Adrenal gland (tissue), 12 donors: ENCODE data around the gene SFT2D3. TPM values are rescaled to one million over a fixed set of nuclear protein-coding genes. Genes with fewer than 3 reads are reported as not detected.

Source experiments
- DNase-seq, 7 donors: peaks; one replicate each; pipeline ENCODE4 v3.0.0-alpha.2; 2019 to 2020
- H3K27ac ChIP-seq, 5 donors: fragments of 200-600 bp; sonication (generic) in 4 of 5; 1 replicate in 3 of 5; 2 replicates in 2 of 5; pipeline versions ENCODE4 v1.5.1 to v1.8.0; 2016 to 2020; ENCODE audit warnings: mild to moderate bottlenecking in 1 of 5
- H3K27me3 ChIP-seq: fragments of 200-600 bp; 2 replicates; pipeline ENCODE4 v1.8.0; 2021
- H3K36me3 ChIP-seq, 2 donors: fragments of 200-600 bp; replicated peaks in 1 of 2; 1 replicate in 1 of 2; 2 replicates in 1 of 2; pipeline versions ENCODE4 v1.5.1 to v1.8.0; 2018 to 2022
- H3K4me1 ChIP-seq, 2 donors: fragments of 200-600 bp; replicated peaks in 1 of 2; 1 replicate in 1 of 2; 2 replicates in 1 of 2; pipeline versions ENCODE4 v1.5.1 to v1.8.0; 2018 to 2021
- H3K4me3 ChIP-seq, 4 donors: fragments of 200-600 bp; sonication (generic) in 3 of 4; one replicate each; pipeline ENCODE4 v1.5.1; 2016 to 2018
- H3K9me3 ChIP-seq, 3 donors: fragments of 200-600 bp; sonication (generic) in 1 of 3; replicated peaks in 1 of 3; 1 replicate in 2 of 3; 2 replicates in 1 of 3; pipeline versions ENCODE4 v1.5.1 to v1.8.0; 2016 to 2021
- POLR2A ChIP-seq, 2 donors: fragments of 450-650 bp; IDR thresholded peaks; one replicate each; pipeline ENCODE4 v1.6.1; 2017; ENCODE audit warnings: antibody characterized with exemption in 2 of 2, mild to moderate bottlenecking in 2 of 2, moderate library complexity in 1 of 2
- WGBS, 4 donors: extraction: QIAGEN DNeasy Blood & Tissue Kit in 2 of 4; methylation state at CpG; one replicate each; pipeline versions ENCODE4 v1.1.5 to v1.1.7; 2013 to 2017; 5-methylcytosine and 5-hydroxymethylcytosine counted together
- intact Hi-C, 2 donors: fragments of 100-400 bp; cut with DNase I; formaldehyde crosslinking; loops; one replicate each; pipeline versions ENCODE4 v1.14.1 to v1.15.0; 2022 to 2023
- polyA plus RNA-seq, 3 donors: library from polyadenylated mRNA; stranded (reverse); fragments of 200-250 nt in 2 of 3; fragments of 350-450 nt in 1 of 3; fragmentation: Illumina TruSeq in 1 of 3; extraction: RNeasy Lipid Tissue Mini Kit (QIAGEN cat#74804) in 1 of 3; gene quantifications; one replicate each; pipeline ENCODE4 v1.2.3, GENCODE V29; 2013 to 2014
- total RNA-seq, 9 donors: library from RNA; depleted of rRNA in 4 of 9; stranded (reverse); fragments of >200 nt in 4 of 9; fragments of 120-200 nt in 1 of 9; fragmentation: NEBNext Ultra II Directional in 1 of 9; extraction: Animal tissue kit (Norgen Biotek cat#: 25700) in 1 of 9; gene quantifications; one replicate each; pipeline versions ENCODE4 v1.1.0 to v1.2.4, GENCODE V29; 2013 to 2023
- TF ChIP-seq, protein P1 (sequence below), 6 experiments: fragments of 450-650 bp in 4 of 6; fragments of 200-600 bp in 2 of 6; sonication (generic) in 1 of 6; IDR thresholded peaks; 1 replicate in 5 of 6; 2 replicates in 1 of 6; pipeline versions ENCODE4 v1.5.1 to v1.8.0; 2016 to 2021; ENCODE audit warnings: antibody characterized with exemption in 6 of 6, mild to moderate bottlenecking in 2 of 6, moderate library complexity in 1 of 6
- donor health status: healthy with polysubstance abuse.
- donor health status: Bipolar disorder and iron deficiency.
- donor health status: DM: yes; HTN: yes; CAD: no.
- donor health status: DM: no; HTN: no; CAD: no.
- donor health status: DM: no; HTN: no; CAD: no.
- donor health status: DM: yes; HTN: yes; CAD: no.

Gene SFT2D3
- total and polyA plus RNA-seq, 12 donors, result 4.3 to 12.2 (median 6.4) TPM

DNA sequence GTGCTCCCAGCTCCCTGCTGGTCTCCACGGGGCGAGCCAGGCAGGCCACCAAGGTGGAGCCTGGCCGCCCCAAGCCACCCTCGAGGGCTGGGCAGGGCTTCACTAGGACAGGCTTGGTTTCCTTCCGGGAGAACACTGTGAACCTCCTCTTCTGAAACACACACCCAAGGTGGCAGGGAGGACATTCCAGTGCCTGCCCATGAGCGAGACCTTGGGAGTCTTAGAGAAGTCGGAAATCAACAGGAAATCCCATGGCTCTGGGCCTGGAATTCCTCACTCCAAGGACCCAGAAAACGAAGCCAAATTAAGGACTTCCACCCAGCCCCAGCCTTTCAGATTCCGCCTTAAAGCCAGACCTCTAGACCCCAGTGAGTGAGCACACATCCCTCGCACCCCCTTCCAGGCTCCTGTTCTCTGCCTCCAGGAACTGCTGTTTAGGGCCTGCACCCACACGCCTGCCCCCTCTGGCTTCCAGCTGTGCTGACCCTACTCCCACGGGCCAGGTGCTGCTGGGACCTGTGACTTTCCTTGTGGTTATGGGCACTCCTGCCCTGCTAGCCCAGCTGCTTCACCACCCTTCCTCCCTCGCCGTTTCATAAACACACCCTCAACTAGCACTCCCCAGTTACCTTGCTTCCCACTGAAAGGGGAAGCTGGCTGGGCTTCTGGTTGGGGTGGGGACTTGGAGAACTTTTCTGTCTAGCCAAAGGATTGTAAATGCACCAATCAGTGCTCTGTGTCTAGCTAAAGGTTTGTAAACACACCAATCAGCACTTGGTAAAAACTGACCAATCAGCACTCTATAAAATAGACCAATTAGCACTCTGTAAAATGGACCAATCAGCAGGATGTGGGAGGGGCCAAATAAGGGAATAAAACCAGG lies 41.6 kb upstream of the SFT2D3 start:
- TF ChIP-seq POLR2A (IDR thresholded peaks at IDR 0.05), result no peak
- TF ChIP-seq, protein P1, sequence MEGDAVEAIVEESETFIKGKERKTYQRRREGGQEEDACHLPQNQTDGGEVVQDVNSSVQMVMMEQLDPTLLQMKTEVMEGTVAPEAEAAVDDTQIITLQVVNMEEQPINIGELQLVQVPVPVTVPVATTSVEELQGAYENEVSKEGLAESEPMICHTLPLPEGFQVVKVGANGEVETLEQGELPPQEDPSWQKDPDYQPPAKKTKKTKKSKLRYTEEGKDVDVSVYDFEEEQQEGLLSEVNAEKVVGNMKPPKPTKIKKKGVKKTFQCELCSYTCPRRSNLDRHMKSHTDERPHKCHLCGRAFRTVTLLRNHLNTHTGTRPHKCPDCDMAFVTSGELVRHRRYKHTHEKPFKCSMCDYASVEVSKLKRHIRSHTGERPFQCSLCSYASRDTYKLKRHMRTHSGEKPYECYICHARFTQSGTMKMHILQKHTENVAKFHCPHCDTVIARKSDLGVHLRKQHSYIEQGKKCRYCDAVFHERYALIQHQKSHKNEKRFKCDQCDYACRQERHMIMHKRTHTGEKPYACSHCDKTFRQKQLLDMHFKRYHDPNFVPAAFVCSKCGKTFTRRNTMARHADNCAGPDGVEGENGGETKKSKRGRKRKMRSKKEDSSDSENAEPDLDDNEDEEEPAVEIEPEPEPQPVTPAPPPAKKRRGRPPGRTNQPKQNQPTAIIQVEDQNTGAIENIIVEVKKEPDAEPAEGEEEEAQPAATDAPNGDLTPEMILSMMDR (IDR thresholded peaks at IDR 0.05), result no peak
- H3K9me3 ChIP-seq, result no peaks in the 10 kb centered on the region
- DNase-seq, result peak in 4 of 7 donors; percentile 22 to 82 (median 56)
- no peak overlapping the region for H3K4me3 ChIP-seq
- H3K27ac ChIP-seq, result peak overlapping the region in 3 of 5 donors; percentile 32 to 80 (median 41)
- H3K4me1 ChIP-seq, result no peaks in the 10 kb centered on the region
- H3K36me3 ChIP-seq, result no peaks in the 10 kb centered on the region
- intact Hi-C loops, result no loop called here
- WGBS, 4 donors, result 64 to 80% (median 65%) methylated on average over 11 to 14 of the region's 14 CpGs
- peaks cover 7% of the 10 kb centered on the region for H3K27me3 ChIP-seq

DNA sequence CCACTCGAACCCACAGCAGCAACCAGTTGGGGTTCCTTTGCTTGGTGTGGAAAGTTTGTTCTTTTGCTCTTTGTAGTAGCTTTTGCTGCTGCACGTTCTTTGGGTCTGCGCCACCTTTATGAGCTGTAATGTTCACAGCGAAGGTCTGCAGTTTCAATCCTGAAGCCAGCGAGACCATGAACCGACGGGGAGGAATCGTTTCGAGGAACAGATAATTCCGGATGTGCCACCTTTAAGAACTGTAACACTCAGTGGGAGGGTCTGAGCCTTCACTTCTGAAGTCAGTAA lies 41.1 kb upstream of the SFT2D3 start:
- 89 to 90% (median 89%) methylated on average over 10 of the region's 10 CpGs for WGBS, 4 donors
- TF ChIP-seq POLR2A (IDR thresholded peaks at IDR 0.05), result no peak
- TF ChIP-seq, protein P1 (IDR thresholded peaks at IDR 0.05), result no peak
- H3K36me3 ChIP-seq, result no peaks in the 10 kb centered on the region
- H3K9me3 ChIP-seq, result no peaks in the 10 kb centered on the region
- no peaks in the 10 kb centered on the region for H3K4me1 ChIP-seq
- H3K4me3 ChIP-seq, result no peak overlapping the region
- no peak for DNase-seq
- intact Hi-C loops, result no loop called here
- peaks cover 11% of the 10 kb centered on the region for H3K27me3 ChIP-seq
- peak overlapping the region in 1 of 5 donors; percentile 70 for H3K27ac ChIP-seq

DNA sequence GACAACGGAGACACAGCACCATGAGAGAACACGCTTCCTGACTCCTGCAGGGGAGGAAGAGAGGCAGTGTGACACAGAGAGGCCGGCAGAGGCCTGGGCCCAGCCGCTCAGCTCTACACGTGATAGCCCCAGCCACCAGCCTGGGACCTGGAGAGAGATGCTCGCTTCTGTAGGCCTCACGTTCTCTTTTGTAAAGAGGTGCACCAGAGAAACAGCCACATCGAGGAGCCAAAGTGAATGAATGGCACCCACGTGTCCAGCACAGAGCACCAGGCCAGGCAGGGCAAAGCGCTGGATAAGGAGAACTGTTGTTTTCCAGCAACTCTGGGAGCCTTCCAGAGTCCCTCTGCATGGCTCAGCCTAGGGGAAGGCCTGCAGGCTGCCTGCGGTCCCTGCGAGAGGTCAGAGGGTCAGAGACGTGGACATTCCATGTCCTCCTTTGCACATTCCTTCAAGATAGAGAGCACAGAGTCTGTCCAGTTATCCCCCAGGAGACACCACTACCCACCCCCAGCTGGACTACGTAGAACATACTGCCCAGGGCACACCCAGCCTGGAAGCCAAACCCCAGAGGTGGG lies 40.1 kb upstream of the SFT2D3 start:
- Histone ChIP-seq H3K4me1 (no peaks in the 10 kb centered on the region), H3K9me3 (no peaks in the 10 kb centered on the region), H3K4me3 (no peak overlapping the region), H3K36me3 (no peaks in the 10 kb centered on the region), H3K27ac (peak overlapping the region in 2 of 5 donors; percentile 34 to 70), H3K27me3 (peaks cover 11% of the 10 kb centered on the region)
- TF ChIP-seq, protein P1 (IDR thresholded peaks at IDR 0.05), result no peak
- no peak for TF ChIP-seq POLR2A (IDR thresholded peaks at IDR 0.05)
- 72 to 93% (median 79%) methylated on average over 9 to 14 of the region's 14 CpGs for WGBS, 4 donors
- intact Hi-C loops, result no loop called here
- peak in 1 of 7 donors; percentile 6 for DNase-seq

DNA sequence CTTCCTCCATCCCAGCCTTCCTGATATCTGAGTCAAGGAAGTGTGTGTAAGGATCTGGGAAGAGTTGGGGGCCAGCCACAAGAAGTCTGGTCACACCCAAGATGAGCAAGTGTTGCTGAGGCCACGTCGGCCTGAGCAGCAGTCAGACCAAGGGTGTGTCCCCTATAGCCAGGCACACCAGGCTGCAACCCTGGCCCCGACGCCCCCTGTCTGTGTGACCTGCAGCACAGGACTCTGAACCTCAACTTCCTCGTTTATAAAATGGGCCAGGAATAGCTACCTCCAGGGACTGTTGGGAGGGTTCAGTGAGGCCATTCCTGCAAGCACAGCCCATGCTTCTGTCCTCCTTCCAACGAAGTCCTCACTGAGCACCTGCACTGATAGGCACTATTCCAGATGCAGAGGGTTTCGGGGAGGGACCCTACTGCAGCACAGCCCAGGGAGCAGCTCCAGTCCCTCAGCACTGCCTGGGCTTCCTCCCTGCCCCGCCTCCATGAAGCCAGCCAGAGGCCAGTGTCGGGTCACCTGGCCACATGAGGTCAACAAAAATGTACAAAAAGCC lies 39.3 kb upstream of the SFT2D3 start:
- no peaks in the 10 kb centered on the region for H3K9me3 ChIP-seq
- H3K4me1 ChIP-seq, result no peaks in the 10 kb centered on the region
- H3K4me3 ChIP-seq, result no peak overlapping the region
- intact Hi-C loops, result no loop called here
- no peak for TF ChIP-seq POLR2A (IDR thresholded peaks at IDR 0.05)
- TF ChIP-seq, protein P1 (IDR thresholded peaks at IDR 0.05), result no peak
- DNase-seq, result peak in 3 of 7 donors; percentile 6 to 54 (median 38)
- no peaks in the 10 kb centered on the region for H3K36me3 ChIP-seq
- H3K27ac ChIP-seq, result peak overlapping the region in 1 of 5 donors; percentile 70
- peaks cover 11% of the 10 kb centered on the region for H3K27me3 ChIP-seq
- 65 to 75% (median 67%) methylated on average over 4 to 9 of the region's 9 CpGs for WGBS, 4 donors
